NCI-H2081 treated with DMSO at 0.1 percent for 48 hours (cell line): ENCODE data around the gene ZNF280B.

Experiments used
- DNase-seq: peaks from one replicate; lab custom pipeline; 2025; lab: John Stamatoyannopoulos, UW

Gene ZNF280B, protein sequence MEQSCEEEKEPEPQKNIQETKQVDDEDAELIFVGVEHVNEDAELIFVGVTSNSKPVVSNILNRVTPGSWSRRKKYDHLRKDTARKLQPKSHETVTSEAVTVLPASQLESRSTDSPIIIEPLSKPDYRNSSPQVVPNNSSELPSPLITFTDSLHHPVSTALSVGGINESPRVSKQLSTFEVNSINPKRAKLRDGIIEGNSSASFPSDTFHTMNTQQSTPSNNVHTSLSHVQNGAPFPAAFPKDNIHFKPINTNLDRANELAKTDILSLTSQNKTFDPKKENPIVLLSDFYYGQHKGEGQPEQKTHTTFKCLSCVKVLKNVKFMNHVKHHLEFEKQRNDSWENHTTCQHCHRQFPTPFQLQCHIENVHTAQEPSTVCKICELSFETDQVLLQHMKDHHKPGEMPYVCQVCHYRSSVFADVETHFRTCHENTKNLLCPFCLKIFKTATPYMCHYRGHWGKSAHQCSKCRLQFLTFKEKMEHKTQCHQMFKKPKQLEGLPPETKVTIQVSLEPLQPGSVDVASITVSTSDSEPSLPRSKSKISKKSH

GRCh38 chr22:22508274-22509176 is at the start of gene ZNF280B:
TSS of gene ZNF280B (minus strand) at chr22:22508742. CDS start at chr22:22489398, 19,344 bp downstream.
- DNase-seq, result no peak

- no peak for DNase-seq
Observed at GRCh38 chr22:22556995-22557925, 48.7 kb upstream of the ZNF280B start.

DNA sequence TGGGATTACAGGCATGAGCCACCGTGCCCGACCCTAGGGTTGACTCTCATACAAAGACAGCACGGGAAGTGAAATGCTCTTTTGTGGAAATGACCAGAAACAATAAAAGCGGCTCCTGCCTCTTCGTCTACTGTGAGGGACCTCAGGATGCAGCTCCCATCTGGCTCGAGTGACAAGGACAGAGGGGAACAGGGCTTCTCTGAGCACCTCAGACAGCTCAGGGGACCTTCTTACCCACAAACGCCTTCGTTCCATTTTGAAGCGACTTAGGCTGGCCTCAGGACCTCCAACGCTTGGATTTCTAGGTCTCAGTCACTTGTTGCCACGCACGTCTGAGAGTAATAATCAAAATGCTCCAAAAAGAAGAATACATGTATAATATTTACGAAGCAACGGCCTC is 48.0 kb upstream of the ZNF280B start:
- DNase-seq, result no peak

- no peak for DNase-seq
Observed at GRCh38 chr22:22555596-22555995, 47.1 kb upstream of the ZNF280B start.

DNA sequence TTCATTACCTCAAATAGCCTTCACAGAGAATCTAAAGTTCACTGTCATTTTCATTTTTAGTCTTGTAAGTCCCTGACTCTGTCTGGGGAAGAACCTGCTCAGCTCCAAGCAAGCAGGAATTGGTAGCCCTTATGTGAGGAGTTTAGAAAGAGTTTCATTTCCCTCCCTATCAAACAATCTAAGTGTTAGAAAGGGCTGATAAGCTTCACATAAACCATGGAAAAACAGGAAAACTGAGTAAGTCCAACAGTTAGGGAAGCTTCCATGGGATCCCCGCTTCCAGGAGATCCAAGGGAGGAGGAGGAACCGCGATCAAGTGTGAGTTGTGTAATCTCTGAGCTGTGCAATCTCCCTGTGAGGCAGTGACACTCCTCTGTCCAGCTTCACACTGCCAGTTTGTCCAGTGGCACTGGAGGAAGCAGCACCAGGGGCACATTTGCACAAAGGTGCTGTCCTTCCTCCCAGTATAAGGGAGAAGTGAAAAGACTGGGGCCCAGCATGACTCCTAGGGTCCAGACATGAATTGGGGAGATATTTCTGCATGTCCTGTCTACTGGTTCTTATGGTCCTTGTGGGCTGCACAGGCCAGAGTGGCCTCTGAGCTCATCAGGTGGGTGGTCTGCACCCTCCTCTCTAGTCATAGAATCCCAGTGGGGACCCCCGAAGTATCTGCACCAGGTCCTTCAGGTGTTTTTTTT is 46.2 kb upstream of the ZNF280B start:
- DNase-seq, result no peak

GRCh38 chr22:22553735-22554586 is 45.4 kb upstream of the ZNF280B start:
- no peak for DNase-seq

DNA sequence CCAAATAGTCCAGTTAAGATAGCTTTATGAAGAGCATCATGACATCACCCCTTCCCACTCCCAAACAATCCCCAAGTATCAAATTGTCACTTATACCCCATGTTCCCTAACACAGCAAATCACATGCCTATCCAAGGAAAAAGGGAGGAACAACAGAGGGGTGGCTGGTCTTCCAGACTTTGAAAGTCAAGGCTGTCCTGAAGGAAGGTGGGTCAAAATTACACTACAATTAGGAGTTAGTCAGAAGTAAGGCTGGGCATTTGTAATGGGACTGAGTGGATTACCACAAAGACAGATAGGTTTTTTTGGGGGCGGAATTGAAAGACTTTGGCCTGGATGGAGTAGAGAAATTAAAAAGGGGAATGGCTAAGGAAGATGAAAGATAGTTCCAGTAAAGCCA is 44.6 kb upstream of the ZNF280B start:
- DNase-seq, result no peak

DNA sequence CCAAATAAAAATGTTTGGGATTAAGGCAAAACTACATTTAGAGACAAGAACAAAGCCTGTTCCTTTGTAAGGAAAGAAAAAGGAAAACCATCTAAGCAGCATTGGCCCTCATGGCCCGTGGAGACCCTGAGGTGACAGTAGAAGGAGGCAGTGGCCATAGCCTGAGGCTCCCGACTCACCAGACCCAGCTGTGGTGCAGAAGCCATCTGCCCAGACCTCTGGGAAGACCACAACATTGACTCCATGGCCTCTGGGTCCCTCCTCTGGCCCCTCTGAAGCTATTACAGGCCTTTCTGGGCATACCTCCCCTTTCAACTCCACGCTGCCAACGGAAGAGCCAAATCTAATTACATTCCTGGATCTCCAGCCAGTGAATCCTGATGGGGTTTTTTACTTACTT is 44.1 kb upstream of the ZNF280B start:
- no peak for DNase-seq

DNA sequence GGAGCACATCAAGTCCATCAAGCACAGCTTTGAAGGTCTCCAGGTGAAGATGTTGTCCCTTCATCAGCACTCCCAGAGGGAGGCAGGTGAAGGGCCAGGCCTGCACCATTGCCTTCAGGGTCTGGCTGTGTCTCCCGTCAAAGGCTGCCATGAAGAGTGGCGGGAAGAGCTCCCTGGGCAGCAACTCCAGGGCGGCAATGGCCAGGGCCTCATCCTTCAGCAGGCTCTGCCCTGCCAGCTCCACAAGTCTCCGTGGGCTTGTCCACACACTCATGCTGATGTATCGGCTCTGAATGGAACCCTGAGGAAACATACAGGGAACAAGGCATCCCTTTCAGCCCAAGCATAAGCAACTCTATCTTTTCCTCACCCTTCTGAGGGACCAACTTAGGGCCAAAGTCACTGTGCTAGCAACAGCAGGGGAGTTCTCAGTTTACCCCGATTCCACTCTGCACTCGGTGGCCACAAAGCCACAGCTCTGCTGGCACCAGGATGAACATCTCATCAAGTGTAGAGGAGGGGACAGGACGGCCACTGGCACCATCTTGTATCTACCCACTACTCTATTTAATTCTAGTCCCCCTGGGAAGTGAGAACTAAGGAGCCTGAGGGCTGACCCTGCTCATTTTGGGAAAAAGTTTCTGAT is 42.4 kb upstream of the ZNF280B start:
- DNase-seq, result no peak

- no peak for DNase-seq
Observed at GRCh38 chr22:22548910-22549309, 40.4 kb upstream of the ZNF280B start.

- no peak for DNase-seq
Observed at GRCh38 chr22:22548317-22548716, 39.8 kb upstream of the ZNF280B start.

DNA sequence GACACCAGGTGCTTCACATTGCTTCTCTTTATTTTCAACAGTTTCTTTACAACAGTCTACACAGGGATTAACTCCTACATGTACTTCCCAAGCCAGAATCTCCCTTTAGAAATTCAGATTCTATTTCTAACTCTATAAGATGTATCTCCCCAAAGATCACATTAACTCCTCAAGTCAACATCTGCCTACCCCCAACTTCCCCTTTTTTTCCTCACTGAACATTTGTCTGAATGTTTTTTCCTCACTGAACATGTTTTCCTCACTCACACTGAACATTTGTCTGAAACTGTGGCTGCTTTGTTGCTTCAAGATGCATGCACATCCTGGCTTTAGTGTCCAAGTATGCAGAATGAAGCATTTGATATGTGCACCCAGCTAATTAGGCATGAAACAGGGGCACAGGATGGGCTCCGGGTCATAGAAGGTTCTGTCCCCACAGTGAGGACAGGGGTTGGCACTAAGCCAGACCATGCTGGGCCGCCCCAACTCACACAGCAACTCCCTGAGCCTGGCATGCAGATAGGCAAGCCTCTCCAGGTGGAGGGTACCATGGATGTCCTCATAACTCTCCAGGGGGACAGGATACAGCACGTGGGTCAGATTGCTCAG is 39.3 kb upstream of the ZNF280B start:
- no peak for DNase-seq

GRCh38 chr22:22547226-22547625 is 38.7 kb upstream of the ZNF280B start:
- no peak for DNase-seq

DNA sequence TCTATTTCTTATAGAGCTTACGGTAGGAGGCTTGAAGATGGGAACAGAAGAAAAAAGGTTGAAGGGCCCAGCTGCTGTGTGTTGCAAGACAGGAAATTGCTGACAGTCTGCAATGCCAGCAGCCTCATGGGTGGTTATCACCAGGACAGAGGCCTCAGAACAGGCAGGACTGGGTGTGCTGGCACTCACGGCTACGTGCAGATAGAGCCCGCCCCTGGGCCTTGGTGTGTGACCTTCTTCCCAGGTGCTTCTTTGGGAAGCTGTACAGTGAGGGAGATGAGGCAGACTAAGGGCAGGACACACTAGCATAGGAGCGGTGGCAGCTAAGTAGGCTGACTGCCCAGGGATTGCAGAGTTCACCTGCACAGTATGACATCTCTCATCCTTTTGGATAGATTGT is 37.9 kb upstream of the ZNF280B start:
- DNase-seq, result no peak

GRCh38 chr22:22545084-22545483 is 36.5 kb upstream of the ZNF280B start:
- no peak for DNase-seq

GRCh38 chr22:22538226-22538989 is 29.9 kb upstream of the ZNF280B start:
- DNase-seq, result no peak

DNA sequence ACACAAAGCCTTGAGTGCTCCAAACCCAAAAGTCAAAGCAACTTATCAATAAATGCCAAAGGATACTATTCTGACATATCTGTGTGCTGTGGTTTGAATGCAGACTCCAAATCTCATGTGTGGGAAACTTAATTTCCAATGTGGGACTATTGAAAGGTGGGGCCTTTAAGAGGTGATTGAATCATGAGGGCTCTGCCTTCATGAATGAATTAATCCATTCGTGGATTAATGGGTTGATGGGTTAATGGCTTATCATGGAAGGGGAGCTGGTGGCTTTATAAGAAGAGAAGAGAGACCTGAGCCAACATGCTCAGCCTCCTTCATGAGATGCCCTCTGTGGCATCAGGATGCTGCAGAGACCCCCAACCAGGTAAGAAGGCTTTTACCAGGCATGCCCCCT is 28.4 kb upstream of the ZNF280B start:
- no peak for DNase-seq

DNA sequence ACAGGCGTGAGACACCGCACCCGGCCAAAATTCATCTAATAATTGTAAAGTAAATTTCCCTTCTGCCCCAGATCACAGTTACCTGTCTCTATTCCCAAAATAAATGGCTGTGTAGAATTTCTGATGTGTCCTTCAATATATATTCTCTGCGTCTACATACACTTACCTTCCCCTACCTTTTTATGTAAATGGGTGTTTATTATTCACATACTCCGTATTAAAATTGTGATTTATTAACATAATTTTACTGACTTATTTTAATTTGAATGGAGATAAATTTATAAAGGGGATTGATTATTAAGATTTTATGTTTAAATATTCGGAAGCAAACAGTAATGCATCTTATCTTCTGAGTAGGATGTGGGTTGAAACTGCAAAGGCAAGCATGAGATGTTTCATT is 28.0 kb upstream of the ZNF280B start:
- no peak for DNase-seq
